HG03342 (cell line): Measurements from ENCODE around the gene IL20RB.
"Not testable (repeated sequence)": the region's sequence is repeated elsewhere in the genome, so short reads cannot be mapped to it uniquely, and the experiment has no call there.

Experiments
- ATAC-seq: cut with Tn5 transposase; IDR thresholded peaks from one replicate; pipeline ENCODE4 v1.9.1; 2021; ENCODE audit warnings: mild to moderate bottlenecking, moderate library complexity; ENCODE audit not compliant: unreplicated experiment

The IL20RB gene

GRCh38 chr3:136943436-136943835, 14.3 kb upstream of the IL20RB start:
- no peak for ATAC-seq

- ATAC-seq = no peak
Measured at GRCh38 chr3:136946978-136947377, 10.8 kb upstream of the IL20RB start.

GRCh38 chr3:136947477-136947876, 10.3 kb upstream of the IL20RB start:
- no peak for ATAC-seq

GRCh38 chr3:136949146-136949545, 8.6 kb upstream of the IL20RB start:
- ATAC-seq = no peak

GRCh38 chr3:136949708-136950107, 8.1 kb upstream of the IL20RB start:
- no peak for ATAC-seq

GRCh38 chr3:136950623-136951022, 7.2 kb upstream of the IL20RB start:
- no peak for ATAC-seq

- ATAC-seq = no peak
Measured at GRCh38 chr3:136952292-136952691, 5.5 kb upstream of the IL20RB start.

- no peak for ATAC-seq
Measured at GRCh38 chr3:136954251-136954650, 3.5 kb upstream of the IL20RB start.

- ATAC-seq = no peak
Measured at GRCh38 chr3:136954980-136955780, 2.6 kb upstream of the IL20RB start.

GRCh38 chr3:136955813-136956212, 2.0 kb upstream of the IL20RB start:
- no peak for ATAC-seq

- ATAC-seq = no peak
Measured at GRCh38 chr3:136956971-136957370, 812 bp upstream of the IL20RB start.

- no peak for ATAC-seq
Measured at GRCh38 chr3:136958939-136959338, 1.2 kb downstream of the IL20RB start.

GRCh38 chr3:136959599-136959998, 1.8 kb downstream of the IL20RB start:
- ATAC-seq = no peak

- no peak for ATAC-seq
Measured at GRCh38 chr3:136960838-136961836, 3.4 kb downstream of the IL20RB start.

GRCh38 chr3:136962927-136963326, 5.1 kb downstream of the IL20RB start:
- ATAC-seq = no peak

GRCh38 chr3:136969539-136969938, 11.8 kb downstream of the IL20RB start:
- ATAC-seq = not testable (repeated sequence)

- no peak for ATAC-seq
Measured at GRCh38 chr3:136973352-136973751, 15.6 kb downstream of the IL20RB start.

- no peak for ATAC-seq
Measured at GRCh38 chr3:136974670-136975069, 16.9 kb downstream of the IL20RB start.

- no peak for ATAC-seq
Measured at GRCh38 chr3:136979204-136979603, 21.4 kb downstream of the IL20RB start.

GRCh38 chr3:136979684-136980083, 21.9 kb downstream of the IL20RB start:
- ATAC-seq = no peak

- ATAC-seq = no peak
Measured at GRCh38 chr3:136982033-136982432, 24.2 kb downstream of the IL20RB start.
